ENCODE results near the gene HEXD.
A peak's percentile ranks its signal among the peaks of the same experiment; 100 is the strongest.

Gene HEXD

DNA sequence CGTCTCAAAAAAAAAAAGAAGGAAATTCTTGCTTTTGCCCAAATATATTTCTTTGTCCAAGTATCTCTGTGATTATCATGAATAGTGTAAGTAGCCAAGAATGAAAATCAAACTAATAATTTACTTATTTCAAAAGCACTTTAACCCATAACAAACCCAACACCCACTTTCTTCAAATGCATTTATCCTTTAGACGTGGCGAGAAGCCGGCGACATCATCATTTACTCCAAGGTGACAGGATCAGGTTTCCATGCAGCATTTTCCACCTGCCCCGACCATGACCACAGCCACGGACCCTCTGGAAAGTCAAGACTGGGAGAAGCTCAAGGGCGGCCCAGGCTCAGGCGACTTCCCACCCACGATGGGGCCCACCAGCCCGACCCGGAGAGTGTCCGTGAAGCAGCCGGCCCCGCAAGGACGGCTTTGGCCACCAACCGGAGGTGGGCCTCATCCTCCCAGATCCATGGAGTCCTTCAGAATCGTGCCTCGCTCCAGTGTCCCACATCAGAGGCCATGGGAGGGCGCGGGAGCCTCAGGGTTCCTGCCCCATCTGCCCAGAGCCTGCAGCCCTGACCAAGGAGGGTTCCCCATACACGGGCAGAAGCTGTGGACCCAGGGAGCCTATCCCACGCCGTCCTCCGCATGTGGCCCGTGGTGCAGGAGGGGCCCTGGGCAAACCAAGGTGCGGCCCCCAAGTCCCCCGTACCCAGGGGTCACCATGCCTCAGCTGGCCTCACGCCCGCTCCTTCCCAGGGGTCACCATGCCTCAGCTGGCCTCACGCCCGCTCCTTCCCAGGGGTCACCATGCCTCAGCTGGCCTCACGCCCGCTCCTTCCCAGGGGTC lies 27.9 kb upstream of the HEXD start:
- no peak overlapping the region for H3K4me3 ChIP-seq (ENCODE audit: low read depth, low read length)
- H3K36me3 ChIP-seq (ENCODE audit: control insufficient read depth in 2 of 2, insufficient read depth in 1 of 2, low read length in 2 of 2): peaks cover 0 to 20% of the 10 kb centered on the region in 2 experiments; a peak in 1 of 3 replicates
- CTCF ChIA-PET: interaction anchor here (0.5 kb wide), 1 partner anchor 17 kb away, joined by 4 read pairs; no protein-coding TSS in a partner anchor
- no peak overlapping the region for H3K27ac ChIP-seq (ENCODE audit: extremely low read depth, low read depth, low read length)
- H3K4me1 ChIP-seq (ENCODE audit: control insufficient read depth, insufficient read depth, low read length): no peaks in the 10 kb centered on the region
- POLR2A ChIA-PET: no interaction called here
- TF ChIP-seq ZBTB48 (tag by site-specific recombination; IDR thresholded peaks at IDR 0.05) (no peak), ZNF624 (tag by site-specific recombination; IDR thresholded peaks at IDR 0.05) (no peak), FEZF1 (tag by site-specific recombination; IDR thresholded peaks at IDR 0.05) (no peak), ZNF366 (tag by site-specific recombination; conservative IDR thresholded peaks at IDR 0.05) (0 out of 2 replicates have a peak, but pooled peaks have one; percentile 13), ATF2 (tag by site-specific recombination; IDR thresholded peaks at IDR 0.05; ENCODE audit: low read depth) (peak; percentile 64), ZFP69B (tag by site-specific recombination; IDR thresholded peaks at IDR 0.05) (peak; percentile 63)
- H3K9me3 ChIP-seq (ENCODE audit: control insufficient read depth, insufficient read depth, low read depth, low read length): no peaks in the 10 kb centered on the region

DNA sequence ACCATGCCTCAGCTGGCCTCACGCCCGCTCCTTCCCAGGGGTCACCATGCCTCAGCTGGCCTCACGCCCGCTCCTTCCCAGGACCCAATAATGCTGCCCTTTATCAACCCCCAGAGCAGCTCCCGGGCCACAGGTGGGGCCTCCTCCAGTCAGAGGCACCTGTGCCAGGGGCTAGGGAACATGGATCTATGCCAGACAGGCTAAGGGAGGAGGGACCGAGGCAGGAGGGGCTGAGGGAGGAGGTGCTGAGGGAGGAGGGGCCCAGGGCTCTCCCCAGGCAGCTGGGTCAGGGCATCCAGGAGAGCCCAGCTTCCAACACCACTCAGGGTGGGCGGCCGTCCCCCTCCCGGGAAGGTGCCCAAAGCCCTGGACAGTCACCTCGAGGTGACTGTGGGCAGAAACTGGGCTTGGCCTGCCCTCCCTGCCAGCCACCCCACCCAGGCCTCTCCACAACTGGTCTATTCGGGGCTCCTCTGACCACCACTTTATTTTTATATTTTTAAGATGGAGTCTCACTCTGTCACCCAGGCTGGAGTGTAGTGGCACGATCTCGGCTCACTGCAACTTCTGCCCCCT lies 27.2 kb upstream of the HEXD start:
- H3K9me3 ChIP-seq (ENCODE audit: control insufficient read depth, insufficient read depth, low read depth, low read length): no peaks in the 10 kb centered on the region
- CTCF ChIA-PET: interaction anchor here (0.5 to 0.6 kb wide), 2 partner anchors 17 to 61 kb away, joined by 3 to 4 read pairs; no protein-coding TSS in a partner anchor
- H3K27ac ChIP-seq (ENCODE audit: extremely low read depth, low read depth, low read length): no peak overlapping the region
- no peak for TF ChIP-seq ZNF114 (tag by site-specific recombination; IDR thresholded peaks at IDR 0.05)
- no peak for TF ChIP-seq ZNF677 (tag by site-specific recombination; IDR thresholded peaks at IDR 0.05)
- TF ChIP-seq SCRT1 (tag by site-specific recombination; IDR thresholded peaks at IDR 0.05; ENCODE audit: borderline replicate concordance): peak; percentile 53; the same call in 1 of the 2 replicates
- TF ChIP-seq, protein P1, sequence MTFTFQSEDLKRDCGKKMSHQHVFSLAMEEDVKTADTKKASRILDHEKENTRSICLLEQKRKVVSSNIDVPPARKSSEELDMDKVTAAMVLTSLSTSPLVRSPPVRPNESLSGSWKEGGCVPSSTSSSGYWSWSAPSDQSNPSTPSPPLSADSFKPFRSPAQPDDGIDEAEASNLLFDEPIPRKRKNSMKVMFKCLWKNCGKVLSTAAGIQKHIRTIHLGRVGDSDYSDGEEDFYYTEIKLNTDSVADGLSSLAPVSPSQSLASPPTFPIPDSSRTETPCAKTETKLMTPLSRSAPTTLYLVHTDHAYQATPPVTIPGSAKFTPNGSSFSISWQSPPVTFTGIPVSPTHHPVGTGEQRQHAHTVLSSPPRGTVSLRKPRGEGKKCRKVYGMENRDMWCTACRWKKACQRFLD (tag by site-specific recombination; IDR thresholded peaks at IDR 0.05): no peak
- no peak for TF ChIP-seq ZNF302 (tag by site-specific recombination; IDR thresholded peaks at IDR 0.05; ENCODE audit: low read depth)
- no peak for TF ChIP-seq ZNF398 (tag by site-specific recombination; IDR thresholded peaks at IDR 0.05)
- no peak for TF ChIP-seq ZSCAN30 (tag by site-specific recombination; IDR thresholded peaks at IDR 0.05)
- no peak for TF ChIP-seq KLF16 (tag by site-specific recombination; IDR thresholded peaks at IDR 0.05)
- 0 out of 2 replicates have a peak, but pooled peaks have one; percentile 33 for TF ChIP-seq SCRT2 (tag by site-specific recombination; IDR thresholded peaks at IDR 0.05)
- no peak for TF ChIP-seq TRIM28 (IDR thresholded peaks at IDR 0.05; ENCODE audit: borderline replicate concordance, low read length)
- no peak for TF ChIP-seq ZNF266 (tag by site-specific recombination; IDR thresholded peaks at IDR 0.05; ENCODE audit: low read depth)
- POLR2A ChIA-PET: no interaction called here
- no peak overlapping the region for H3K4me3 ChIP-seq (ENCODE audit: low read depth, low read length)
- H3K36me3 ChIP-seq (ENCODE audit: control insufficient read depth in 2 of 2, insufficient read depth in 1 of 2, low read length in 2 of 2): peaks cover 0 to 20% of the 10 kb centered on the region in 2 experiments; a peak in 1 of 3 replicates
- no peaks in the 10 kb centered on the region for H3K4me1 ChIP-seq (ENCODE audit: control insufficient read depth, insufficient read depth, low read length)
